NCI-H1694 treated with DMSO at 0.1 percent for 48 hours (cell line): ENCODE data around the gene GARS1.
A peak's percentile ranks its signal among the peaks of the same experiment; 100 is the strongest.
"Not testable (repeated sequence)": the region's sequence is repeated elsewhere in the genome, so short reads cannot be mapped to it uniquely, and the experiment has no call there.

Source experiments
- DNase-seq: peaks from one replicate; lab custom pipeline; 2025; lab: John Stamatoyannopoulos, UW

GARS1 gene, protein sequence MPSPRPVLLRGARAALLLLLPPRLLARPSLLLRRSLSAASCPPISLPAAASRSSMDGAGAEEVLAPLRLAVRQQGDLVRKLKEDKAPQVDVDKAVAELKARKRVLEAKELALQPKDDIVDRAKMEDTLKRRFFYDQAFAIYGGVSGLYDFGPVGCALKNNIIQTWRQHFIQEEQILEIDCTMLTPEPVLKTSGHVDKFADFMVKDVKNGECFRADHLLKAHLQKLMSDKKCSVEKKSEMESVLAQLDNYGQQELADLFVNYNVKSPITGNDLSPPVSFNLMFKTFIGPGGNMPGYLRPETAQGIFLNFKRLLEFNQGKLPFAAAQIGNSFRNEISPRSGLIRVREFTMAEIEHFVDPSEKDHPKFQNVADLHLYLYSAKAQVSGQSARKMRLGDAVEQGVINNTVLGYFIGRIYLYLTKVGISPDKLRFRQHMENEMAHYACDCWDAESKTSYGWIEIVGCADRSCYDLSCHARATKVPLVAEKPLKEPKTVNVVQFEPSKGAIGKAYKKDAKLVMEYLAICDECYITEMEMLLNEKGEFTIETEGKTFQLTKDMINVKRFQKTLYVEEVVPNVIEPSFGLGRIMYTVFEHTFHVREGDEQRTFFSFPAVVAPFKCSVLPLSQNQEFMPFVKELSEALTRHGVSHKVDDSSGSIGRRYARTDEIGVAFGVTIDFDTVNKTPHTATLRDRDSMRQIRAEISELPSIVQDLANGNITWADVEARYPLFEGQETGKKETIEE

DNA sequence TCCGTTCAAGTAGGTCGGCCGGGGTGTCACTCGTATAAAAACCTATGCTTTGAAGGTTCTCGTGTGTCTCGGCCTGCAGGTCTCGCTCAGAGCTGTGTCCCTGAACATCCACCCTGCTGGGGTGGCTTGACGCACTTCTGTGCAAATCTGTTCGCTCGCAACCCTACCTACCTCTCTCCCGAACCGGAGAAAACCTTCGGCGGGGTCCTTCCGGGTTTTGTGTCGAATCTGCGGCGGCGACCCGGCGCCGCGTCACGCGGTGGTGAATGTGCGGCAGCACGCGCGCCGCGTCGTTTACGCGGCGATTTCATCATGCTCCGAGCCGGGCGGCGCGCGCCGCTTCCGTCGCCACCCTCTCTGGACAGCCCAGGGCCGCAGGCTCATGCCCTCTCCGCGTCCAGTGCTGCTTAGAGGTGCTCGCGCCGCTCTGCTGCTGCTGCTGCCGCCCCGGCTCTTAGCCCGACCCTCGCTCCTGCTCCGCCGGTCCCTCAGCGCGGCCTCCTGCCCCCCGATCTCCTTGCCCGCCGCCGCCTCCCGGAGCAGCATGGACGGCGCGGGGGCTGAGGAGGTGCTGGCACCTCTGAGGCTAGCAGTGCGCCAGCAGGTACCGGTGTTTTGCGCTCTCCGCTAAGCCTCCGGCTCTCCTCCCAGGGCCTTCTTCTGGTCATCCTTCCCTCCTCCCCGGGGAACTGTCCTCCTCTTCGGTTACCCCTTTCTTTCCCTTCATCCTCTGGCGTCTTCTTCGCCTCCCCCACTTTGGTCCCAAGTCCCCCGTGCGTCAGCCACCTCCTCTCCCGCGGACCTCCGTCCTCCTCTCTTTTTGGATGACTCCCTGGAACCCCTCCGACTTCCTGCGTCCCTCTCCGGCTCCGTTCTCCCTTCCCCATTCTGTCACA is at the start of gene GARS1:
TSS of gene GARS1 (plus strand) at position 339 of the 896 bp plus-strand sequence. CDS start at position 383, 44 bp downstream.
- DNase-seq = peak; percentile 68

DNA sequence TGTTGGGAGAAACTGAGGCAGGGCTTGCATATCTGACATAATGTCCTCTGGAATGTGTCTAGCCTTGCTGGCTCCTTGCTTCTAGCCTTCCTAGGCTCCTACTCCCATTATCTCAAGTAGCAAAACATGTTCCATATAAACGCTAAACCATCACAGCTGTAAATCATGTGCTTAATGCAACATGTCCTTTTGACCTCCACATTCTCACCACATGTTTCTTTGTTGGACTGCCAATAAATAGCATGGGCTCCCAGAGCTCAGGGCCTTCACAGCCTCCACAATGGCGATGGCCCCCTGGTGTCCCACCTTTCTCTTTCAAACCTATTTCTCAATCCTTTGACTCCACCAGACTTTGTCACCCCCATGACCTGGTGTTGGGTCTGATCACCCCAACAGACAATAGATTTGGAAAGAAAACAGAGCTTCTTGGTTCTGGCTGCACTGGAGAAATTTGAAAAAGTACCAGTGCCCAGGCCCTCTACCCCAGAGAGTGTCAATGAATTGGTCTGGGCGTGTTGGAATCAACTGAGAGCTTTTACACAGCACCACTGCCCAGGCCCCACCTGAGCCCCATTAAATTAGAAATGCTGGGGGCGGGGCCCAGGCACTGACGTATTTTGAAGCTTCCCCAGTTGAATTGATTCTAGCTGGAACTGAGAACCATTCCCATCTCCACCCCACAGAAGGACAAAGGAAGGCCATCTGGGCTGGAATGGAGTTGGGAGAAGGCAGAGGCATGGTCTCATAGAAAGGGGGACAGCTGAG is 48.7 kb upstream of the GARS1 start:
- DNase-seq = no peak

DNA sequence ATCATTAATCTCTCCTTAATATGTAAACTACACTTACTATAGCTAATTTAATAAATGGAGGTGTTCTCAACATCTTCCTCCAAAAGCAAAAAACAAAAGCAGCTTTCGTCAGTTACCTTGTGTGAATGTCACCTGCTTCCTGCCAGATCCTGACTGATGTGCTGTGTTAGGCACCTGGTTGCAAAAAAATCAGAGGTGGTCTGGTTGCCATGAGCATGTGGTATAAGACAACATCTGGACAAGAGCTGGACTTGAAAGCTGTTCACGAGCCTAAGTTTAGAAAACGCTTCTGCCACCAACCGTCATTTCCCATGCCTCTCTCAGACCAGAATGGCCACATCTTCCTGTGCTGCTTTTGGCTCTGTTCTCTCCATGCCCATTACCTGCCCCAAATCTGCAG is 48.1 kb upstream of the GARS1 start:
- DNase-seq = no peak

DNA sequence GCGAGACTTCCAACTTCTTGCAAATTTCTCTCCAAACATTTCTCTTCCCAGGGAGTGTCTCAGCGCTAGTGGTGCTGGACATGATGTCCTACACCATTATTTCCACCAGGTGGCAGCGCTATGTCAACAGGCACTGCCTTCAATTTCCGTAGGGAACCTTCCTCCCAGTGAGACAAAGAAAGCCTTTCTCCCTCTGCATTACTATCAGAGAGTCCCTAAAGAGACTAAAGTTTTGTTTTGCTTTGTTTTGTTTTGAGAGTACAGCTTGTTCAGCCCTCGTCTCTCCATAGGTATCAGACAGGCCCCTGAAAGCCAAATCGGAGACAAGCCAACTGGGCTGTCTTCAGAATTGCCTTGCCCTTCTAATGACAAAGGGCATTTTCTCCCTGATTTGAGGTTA is 45.8 kb upstream of the GARS1 start:
- peak; percentile 62 for DNase-seq

DNA sequence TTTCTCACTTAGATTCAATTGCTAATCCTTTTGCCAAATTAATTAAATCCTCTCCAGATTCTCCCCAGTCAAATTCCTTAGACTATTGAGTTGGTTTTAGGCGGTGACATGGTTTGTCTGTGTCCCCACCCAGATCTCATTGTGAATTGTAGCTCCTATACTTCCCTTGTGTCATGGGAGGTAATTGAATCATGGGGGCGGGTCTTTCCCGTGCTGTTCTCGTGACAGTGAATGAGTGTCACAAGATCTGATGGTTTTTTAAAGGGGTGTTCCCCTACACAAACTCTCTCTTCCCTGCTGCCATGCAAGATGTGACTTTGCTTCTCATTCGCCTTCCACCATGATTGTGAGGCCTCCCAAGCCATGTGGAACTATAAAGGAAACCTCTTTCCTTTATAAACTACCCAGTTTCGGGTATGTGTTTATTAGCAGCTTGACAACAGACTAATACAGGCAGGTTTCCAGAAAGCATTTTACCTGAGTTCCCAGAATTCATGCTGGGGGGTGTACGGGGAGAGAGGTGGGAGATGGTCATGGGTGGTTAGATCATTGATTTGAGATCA is 44.7 kb upstream of the GARS1 start:
- no peak for DNase-seq

DNA sequence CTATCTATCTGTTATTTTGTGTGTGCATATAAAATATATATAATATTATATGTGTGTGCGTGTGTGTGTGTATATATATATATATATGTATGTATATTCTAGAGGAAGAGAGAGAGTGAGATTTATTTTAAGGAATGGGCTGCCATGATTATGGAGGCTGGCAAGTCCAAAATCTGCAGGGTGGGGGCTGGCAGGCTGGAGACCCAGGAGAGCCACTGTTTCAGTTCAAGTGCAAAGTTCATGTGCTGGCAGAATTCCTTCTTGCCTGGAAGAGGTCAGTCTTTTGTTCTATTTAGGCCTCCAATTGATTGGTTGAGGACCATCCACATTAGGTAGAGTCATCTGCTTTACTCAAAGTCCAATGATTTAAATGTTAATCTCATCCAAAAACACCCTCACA is 42.3 kb upstream of the GARS1 start:
- no peak for DNase-seq

DNA sequence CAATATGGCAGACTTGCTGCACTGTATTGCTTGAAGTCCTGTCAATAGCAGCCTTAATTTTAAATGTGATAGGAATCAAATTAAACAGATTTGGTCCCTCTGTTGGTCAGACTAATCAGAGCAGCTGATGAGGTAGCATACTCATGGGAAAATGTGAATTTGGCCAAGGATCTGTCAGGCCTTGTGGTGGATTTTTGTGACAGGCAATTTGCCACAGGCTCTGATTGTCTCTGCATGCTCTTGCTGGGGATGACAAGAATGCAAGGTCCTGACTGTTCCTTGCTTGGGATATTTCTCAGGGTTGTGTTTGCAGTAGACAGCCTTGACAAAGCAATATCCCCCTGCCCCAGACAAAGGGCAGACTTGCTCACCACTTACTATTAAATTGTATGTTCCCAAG is 41.5 kb upstream of the GARS1 start:
- DNase-seq = no peak

DNA sequence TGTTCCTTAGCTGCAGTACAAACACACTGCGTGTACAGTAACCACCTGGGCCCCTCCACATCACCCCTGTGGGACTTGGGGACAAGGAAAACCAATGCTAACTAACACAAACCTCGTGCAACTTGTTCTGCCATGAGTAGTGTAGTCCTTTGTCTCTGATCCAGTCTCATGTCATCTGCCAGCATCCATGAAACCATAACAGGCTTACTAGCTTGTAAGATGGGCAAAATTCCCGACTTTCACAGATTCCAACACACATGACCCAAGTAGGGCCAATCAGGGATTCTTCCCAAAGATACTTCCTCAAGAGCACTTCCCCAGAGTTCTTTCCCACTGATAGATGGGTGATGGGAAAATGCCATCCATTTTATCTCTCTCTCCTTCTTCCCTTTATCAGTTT is 41.1 kb upstream of the GARS1 start:
- no peak for DNase-seq

DNA sequence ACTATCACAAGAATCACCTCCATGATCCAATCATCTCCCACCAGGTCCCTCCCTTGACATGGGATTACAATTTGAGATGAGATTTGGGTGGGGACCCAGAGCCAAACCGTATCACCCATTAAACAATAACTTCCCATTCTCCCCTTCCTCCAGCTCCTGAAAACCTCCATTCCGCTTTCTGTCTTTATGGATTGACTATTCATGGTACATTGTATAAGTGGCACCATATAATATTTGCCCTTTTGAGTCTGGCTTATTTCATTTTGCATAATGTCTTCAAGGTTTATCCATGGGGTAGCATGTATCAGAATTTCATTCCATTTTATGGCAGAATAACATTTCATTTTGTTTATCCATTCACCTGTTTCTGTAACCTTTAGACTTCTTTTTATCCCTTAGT is 39.2 kb upstream of the GARS1 start:
- DNase-seq = no peak

DNA sequence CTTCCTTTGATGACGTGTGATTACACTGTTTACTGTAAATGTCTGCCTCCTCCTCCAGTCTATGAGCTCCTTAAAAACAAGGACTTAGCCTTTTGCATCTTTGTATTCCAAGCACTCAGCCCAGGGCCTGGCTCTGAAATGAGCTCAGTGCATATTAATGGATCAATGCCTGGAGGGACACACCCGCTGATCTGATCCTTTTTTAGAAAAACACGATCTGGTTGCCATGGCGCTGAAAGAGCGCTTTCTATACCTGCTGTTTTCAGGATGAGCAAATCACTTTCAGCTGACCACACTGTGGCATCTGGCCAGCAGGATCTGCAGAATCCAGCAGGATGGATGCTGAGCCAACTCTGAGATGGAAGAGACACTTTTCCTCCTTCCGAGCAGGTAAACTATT is 37.8 kb upstream of the GARS1 start:
- DNase-seq = no peak

DNA sequence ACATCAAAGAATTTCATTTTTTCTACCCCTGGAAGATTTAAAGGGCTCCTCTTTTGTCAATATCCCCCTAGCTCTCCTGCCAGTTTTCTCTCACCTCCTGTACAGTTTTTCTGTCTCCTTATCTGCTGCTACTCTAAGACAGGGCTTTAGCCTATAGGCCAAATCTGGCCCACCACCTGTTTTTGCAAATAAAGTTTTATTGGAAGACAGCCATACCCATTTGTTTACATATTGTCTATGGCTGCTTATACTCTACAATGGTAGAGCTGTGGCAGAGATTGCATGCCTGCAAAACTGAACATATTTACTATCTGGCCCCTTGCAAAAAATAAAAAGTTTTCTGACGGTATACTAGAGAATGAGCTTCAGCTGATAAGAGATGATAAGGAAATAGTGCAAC is 37.4 kb upstream of the GARS1 start:
- DNase-seq = no peak

DNA sequence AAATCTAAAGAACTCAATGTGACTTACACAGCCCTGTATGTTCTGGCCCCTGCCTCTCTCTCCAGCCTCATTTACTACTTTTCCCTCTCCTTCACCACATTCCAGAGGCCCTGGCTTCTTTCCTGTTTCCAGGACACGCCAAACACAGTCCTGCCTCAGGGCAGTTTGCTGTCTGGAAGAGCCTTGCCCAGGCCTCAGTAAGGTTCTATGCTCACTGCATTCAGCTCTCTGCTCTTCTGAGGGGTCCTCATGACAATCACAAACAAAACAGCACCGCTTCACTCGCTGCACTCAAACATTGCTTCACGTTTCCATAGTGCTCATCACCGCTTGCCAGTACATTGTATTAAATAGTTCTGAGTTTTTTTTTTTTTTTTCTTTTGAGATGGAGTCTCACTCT is 35.1 kb upstream of the GARS1 start:
- DNase-seq = no peak

DNA sequence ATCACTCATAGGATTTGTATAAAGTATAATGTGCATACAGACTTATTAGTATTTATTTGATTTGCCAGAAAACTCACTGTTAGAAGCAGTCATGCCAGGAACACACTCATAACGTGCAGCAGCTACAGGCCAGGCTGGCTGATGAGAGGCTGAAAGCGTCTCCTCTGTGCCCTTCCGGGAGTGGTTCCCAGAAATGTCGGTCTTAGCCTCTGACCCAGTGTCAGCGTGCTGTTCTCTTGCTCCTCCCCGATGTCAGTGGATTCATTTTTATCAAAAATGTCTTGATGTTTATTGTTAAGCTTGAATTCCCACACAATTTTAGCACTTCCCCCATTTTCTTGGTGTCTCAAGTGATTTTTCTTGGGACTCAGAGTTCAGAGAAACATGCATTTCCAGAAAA is 33.3 kb upstream of the GARS1 start:
- no peak for DNase-seq

DNA sequence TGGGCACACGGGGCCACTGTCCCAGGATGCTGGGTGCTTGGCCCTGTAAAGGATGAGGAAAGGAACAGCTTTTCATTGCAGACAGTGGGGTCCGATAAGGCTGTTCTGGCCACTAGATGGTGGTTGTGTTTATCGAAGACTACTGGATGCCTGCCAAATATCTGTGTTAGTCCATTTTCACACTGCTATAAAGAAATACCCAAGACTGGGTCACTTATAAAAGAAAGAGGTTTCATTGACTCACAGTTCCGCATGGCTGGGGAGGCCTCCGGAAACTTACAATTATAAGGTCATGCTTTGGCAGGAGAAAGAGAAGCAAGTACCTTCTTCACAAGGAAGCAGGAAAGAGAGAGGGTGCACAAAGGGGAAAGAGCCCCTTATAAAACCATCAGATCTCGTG is 32.2 kb upstream of the GARS1 start:
- DNase-seq = no peak

DNA sequence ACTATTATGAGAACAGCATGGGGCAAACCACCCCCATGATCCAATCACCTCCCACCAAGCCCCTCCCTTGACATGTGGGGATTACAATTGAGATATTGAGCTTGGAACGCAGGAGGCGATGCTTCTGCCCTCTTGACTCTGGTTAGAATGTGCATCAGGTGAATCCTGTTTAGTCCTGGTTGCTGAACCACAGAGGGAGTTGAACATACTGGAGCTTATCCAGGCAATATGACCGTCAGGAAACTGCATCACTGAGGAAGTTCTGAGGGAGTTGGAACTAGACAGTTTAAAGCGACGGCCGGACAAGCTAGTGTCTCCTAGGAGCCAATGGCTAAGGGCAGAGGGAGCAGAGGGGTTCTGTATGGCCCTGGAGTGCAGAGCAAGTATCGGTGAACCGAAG is 31.8 kb upstream of the GARS1 start:
- DNase-seq = no peak

DNA sequence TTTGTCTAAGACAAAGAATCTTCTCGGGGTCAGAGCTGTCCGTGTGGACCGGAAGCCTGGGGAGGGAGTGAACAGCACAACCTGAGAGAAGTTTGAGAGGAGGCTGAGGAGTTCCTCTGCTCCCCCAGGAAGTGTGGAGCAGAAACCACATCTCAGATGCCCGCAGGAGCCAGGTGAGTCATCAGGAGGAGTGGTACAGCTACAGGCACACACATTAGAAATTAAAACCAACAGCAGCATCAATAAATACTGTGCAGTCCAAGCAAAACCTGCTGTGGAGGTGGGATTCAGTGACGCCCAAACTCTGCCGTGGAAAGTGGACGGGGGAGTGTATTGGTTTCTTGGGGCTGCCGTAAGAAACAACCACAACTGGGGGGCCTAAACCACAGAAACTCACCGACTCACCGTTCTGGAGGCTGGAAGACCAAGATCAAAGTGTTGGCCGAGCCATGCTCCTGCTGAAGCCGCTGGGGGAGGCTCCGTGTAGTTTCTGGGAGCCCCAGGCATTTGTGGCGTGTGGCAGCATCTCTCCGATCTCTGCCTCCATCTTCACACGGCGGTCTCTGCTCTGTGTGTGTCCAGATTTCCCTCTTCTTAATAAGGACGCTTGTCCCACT is 31.2 kb upstream of the GARS1 start:
- DNase-seq = no peak

DNA sequence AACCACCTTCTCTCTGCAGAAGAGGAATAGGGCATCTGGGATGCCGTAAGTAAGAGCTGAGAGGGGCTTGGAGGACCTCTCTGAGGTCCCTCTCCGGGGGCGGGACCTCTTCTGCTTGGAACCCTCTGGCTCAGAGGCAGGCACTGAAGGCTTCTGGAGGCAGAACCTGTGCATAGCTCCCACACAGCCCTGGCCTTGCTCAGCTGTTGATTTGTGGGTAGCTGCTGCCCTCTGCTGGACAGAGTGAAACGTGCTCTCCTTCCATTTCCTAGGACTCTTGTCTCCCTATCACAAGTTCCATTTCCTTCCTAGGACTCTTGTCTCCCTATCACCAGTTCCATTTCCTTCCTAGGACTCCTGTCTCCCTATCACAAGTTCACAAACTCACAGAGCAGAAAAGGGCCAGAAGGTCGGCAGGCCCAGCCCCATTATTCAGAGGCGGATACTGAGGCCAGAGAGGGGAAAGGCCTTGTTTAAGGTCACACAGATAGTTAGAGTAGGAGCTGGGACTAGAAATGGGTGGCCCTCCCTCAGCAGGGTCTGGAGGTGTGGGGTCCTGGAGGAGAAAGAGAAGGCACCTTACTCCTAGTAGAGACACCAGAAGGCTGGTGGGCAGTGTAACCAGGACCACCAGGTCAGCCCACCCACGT is 30.3 kb upstream of the GARS1 start:
- DNase-seq = peak; percentile 82

DNA sequence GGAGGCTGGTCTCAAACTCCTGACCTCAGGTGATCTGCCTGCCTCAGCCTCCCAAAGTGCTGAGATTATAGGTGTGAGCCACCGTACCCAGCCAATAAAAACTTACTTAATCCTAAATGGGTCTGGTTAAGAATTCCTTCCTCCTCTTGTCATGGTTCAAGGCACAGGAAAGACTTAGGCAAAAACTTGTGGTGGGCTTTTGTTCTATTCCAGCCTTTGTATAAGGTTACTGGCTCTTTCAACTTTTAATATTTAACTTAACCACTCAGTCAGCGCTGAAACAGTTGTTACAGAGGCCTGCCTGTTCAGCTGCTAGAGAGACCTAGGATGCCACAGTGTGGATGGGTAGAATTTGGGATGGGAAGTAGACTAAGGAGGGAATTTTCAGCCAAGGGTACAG is 28.1 kb upstream of the GARS1 start:
- no peak for DNase-seq

DNA sequence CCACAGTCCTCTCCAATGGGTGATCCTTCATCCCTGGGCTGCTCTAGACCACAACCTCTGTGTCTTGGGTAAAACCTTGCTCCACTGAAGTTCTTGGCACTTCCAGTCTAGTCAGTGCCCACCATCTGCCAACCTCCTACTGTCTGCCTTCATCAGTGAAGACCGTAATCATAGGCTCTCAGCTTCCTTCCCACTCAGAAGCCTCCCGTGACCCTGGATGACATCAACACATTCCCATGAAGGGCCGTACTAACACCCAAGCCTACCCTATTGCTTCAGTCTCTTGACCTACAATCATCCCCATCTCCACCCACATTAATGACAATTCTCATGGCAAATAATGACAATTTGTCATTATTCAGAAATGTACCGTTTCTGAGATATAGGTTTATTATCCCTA is 27.6 kb upstream of the GARS1 start:
- DNase-seq = no peak

DNA sequence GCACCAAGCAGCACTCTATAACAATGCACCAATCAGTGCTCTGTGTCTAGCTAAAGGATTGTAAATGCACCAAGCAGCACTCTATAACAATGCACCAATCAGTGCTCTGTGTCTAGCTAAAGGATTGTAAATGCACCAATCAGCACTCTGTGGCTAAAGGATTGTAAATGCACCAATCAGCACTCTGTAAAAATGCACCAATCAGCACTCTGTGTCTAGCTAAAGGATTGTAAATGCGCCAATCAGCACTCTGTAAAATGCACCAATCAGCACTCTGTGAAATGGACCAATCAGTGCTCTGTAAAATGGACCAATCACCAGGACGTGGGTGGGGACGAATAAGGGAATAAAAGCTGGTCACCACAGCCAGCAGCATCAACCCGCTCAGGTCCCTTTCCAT is 24.4 kb upstream of the GARS1 start:
- not testable (repeated sequence) for DNase-seq
